Measurements from ENCODE around the gene SDK1. TPM values are rescaled to one million over a fixed set of nuclear protein-coding genes. Genes with fewer than 3 reads are reported as not detected.
"Not testable (repeated sequence)": the region's sequence is repeated elsewhere in the genome, so short reads cannot be mapped to it uniquely, and the experiment has no call there.

Gene SDK1
- polyA plus RNA-seq, 1 donor = 3.4 TPM

- no peak for DNase-seq (ENCODE audit: low read depth)
Measured at GRCh38 chr7:4200546-4201094, 899.6 kb downstream of the SDK1 start.

GRCh38 chr7:4201566-4201965 is 900.5 kb downstream of the SDK1 start:
- DNase-seq (ENCODE audit: low read depth) = no peak

- DNase-seq (ENCODE audit: low read depth) = no peak
Measured at GRCh38 chr7:4202154-4202736, 901.2 kb downstream of the SDK1 start.

- no peak for DNase-seq (ENCODE audit: low read depth)
Measured at GRCh38 chr7:4202954-4203353, 901.9 kb downstream of the SDK1 start.

- DNase-seq (ENCODE audit: low read depth) = no peak
Measured at GRCh38 chr7:4203626-4204512, 902.8 kb downstream of the SDK1 start.

- DNase-seq (ENCODE audit: low read depth) = no peak
Measured at GRCh38 chr7:4204513-4205165, 903.6 kb downstream of the SDK1 start.

- no peak for DNase-seq (ENCODE audit: low read depth)
Measured at GRCh38 chr7:4205828-4206227, 904.8 kb downstream of the SDK1 start.

GRCh38 chr7:4207011-4207410 is 906.0 kb downstream of the SDK1 start:
- no peak for DNase-seq (ENCODE audit: low read depth)

GRCh38 chr7:4208086-4208485 is 907.0 kb downstream of the SDK1 start:
- no peak for DNase-seq (ENCODE audit: low read depth)

GRCh38 chr7:4208586-4208985 is 907.5 kb downstream of the SDK1 start:
- DNase-seq (ENCODE audit: low read depth) = no peak

GRCh38 chr7:4209126-4209525 is 908.1 kb downstream of the SDK1 start:
- no peak for DNase-seq (ENCODE audit: low read depth)

GRCh38 chr7:4209966-4210365 is 908.9 kb downstream of the SDK1 start:
- no peak for DNase-seq (ENCODE audit: low read depth)

GRCh38 chr7:4210821-4211220 is 909.8 kb downstream of the SDK1 start:
- DNase-seq (ENCODE audit: low read depth) = no peak

- no peak for DNase-seq (ENCODE audit: low read depth)
Measured at GRCh38 chr7:4211261-4211660, 910.2 kb downstream of the SDK1 start.

GRCh38 chr7:4212376-4212775 is 911.3 kb downstream of the SDK1 start:
- DNase-seq (ENCODE audit: low read depth) = no peak

GRCh38 chr7:4214291-4215155 is 913.5 kb downstream of the SDK1 start:
- no peak for DNase-seq (ENCODE audit: low read depth)

- no peak for DNase-seq (ENCODE audit: low read depth)
Measured at GRCh38 chr7:4215176-4215720, 914.2 kb downstream of the SDK1 start.

- no peak for DNase-seq (ENCODE audit: low read depth)
Measured at GRCh38 chr7:4216016-4216415, 915.0 kb downstream of the SDK1 start.

- not testable (repeated sequence) for DNase-seq (ENCODE audit: low read depth)
Measured at GRCh38 chr7:4217126-4217660, 916.1 kb downstream of the SDK1 start.

GRCh38 chr7:4218481-4218880 is 917.4 kb downstream of the SDK1 start:
- DNase-seq (ENCODE audit: low read depth) = no peak

- DNase-seq (ENCODE audit: low read depth) = no peak
Measured at GRCh38 chr7:4220011-4220410, 919.0 kb downstream of the SDK1 start.

Data from forelimb muscle (tissue), 1 donor.